CD4-positive, CD25-positive, alpha-beta regulatory T cell (primary cell): Measurements from ENCODE around the gene TNFRSF9. TPM values are rescaled to one million over a fixed set of nuclear protein-coding genes. Genes with fewer than 3 reads are reported as not detected.

ENCODE experiments used
- ATAC-seq, 2 donors: fragments of 150-1000 bp; cut with Tn5 transposase; one replicate each; pipeline ENCODE4 v1.10.0; 2021; ENCODE audit warnings: low read depth in 2 of 2, moderate number of reproducible peaks in 2 of 2, moderate library complexity in 1 of 2
- DNase-seq, 3 donors: peaks; one replicate each; pipeline versions ENCODE4 v3.0.0 to v3.0.0-alpha.2; 2012 to 2022; ENCODE audit warnings: mixed read lengths in 1 of 3
- H3K27ac ChIP-seq: one replicate; pipeline ENCODE4 v1.7.0; 2013; ENCODE audit warnings: mild to moderate bottlenecking, low read length; ENCODE audit not compliant: insufficient read depth, poor library complexity, severe bottlenecking
- H3K27me3 ChIP-seq: one replicate; pipeline ENCODE4 v1.7.0; 2013; ENCODE audit warnings: low read length; ENCODE audit not compliant: control insufficient read depth, insufficient read depth
- H3K36me3 ChIP-seq: one replicate; pipeline ENCODE4 v1.7.0; 2013; ENCODE audit warnings: mild to moderate bottlenecking, low read length, moderate library complexity; ENCODE audit not compliant: control insufficient read depth, insufficient read depth
- H3K4me1 ChIP-seq: 2 replicates; pipeline ENCODE4 v1.7.0; 2013; ENCODE audit warnings: mild to moderate bottlenecking, low read length; ENCODE audit not compliant: insufficient read depth, control insufficient read depth, poor library complexity, severe bottlenecking
- H3K4me3 ChIP-seq: one replicate; pipeline ENCODE4 v1.7.0; 2013; ENCODE audit warnings: low read depth, mild to moderate bottlenecking, low read length, moderate library complexity
- H3K9me3 ChIP-seq, 2 experiments: 1 replicate in 1 of 2; 2 replicates in 1 of 2; pipeline ENCODE4 v1.7.0; 2013; ENCODE audit warnings: low read length in 2 of 2, mild to moderate bottlenecking in 1 of 2, moderate library complexity in 1 of 2; ENCODE audit not compliant: control insufficient read depth in 2 of 2
- H3K27ac Mint-ChIP-seq, 3 donors: one replicate each; pipeline ENCODE4 v1.8.0; 2020 to 2022; ENCODE audit warnings: mild to moderate bottlenecking in 3 of 3, mixed read lengths in 3 of 3, moderate library complexity in 2 of 3
- H3K27me3 Mint-ChIP-seq: one replicate; pipeline ENCODE4 v1.8.0; 2022; ENCODE audit warnings: mild to moderate bottlenecking, mixed read lengths
- H3K36me3 Mint-ChIP-seq: one replicate; pipeline ENCODE4 v1.8.0; 2020; ENCODE audit warnings: mixed read lengths
- H3K4me1 Mint-ChIP-seq, 4 donors: one replicate each; pipeline ENCODE4 v1.8.0; 2020 to 2022; ENCODE audit warnings: mixed read lengths in 4 of 4, mild to moderate bottlenecking in 1 of 4
- H3K4me3 Mint-ChIP-seq, 4 donors: one replicate each; pipeline ENCODE4 v1.8.0; 2020 to 2022; ENCODE audit warnings: mild to moderate bottlenecking in 4 of 4, mixed read lengths in 4 of 4, moderate library complexity in 3 of 4
- H3K9me3 Mint-ChIP-seq, 7 donors: one replicate each; pipeline ENCODE4 v1.8.0; 2020 to 2022; ENCODE audit warnings: mixed read lengths in 7 of 7, mild to moderate bottlenecking in 3 of 7, moderate library complexity in 2 of 7
- polyA plus RNA-seq, 4 donors: library from polyadenylated mRNA; unstranded; fragments of 300-500 nt; fragmentation: Illumina TruSeq; gene quantifications; one replicate each; pipeline ENCODE4 v1.2.3, GENCODE V29; 2021
- total RNA-seq: library from RNA; stranded (reverse); gene quantifications from one replicate; pipeline ENCODE4 v1.2.3, GENCODE V29; 2022

The TNFRSF9 gene
- total and polyA plus RNA-seq, 5 donors from 2014 or later: 10.3 to 35.6 (median 30.9) TPM

DNA sequence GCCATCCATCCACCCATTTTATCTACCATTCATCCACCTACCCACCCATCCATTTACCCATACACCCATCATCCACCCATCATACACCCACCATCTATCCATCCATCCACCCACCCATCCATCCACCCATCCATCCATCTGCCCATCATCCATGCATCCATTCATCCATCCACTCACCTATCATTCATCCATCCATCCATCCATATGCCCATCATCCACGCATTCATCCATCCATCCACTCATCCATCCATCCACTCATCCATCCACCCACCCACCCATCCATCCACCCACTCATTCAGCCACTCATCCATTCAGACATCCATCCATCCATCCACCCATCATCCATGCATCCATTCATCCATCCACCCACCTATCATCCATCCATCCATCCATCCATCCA, 55.9 kb downstream of the TNFRSF9 start:
- Histone ChIP-seq H3K4me1 (no peaks in the 10 kb centered on the region), H3K36me3 (no peaks in the 10 kb centered on the region), H3K27ac (no peak overlapping the region), H3K4me3 (no peak overlapping the region), H3K27me3 (no peaks in the 10 kb centered on the region), H3K9me3 (no peaks in the 10 kb centered on the region)
- ATAC-seq: no peak
- H3K27me3 Mint-ChIP-seq: no peaks in the 10 kb centered on the region
- H3K9me3 Mint-ChIP-seq: peaks cover 0 to 2% (median 0%) of the 10 kb centered on the region in 7 donors
- H3K27ac Mint-ChIP-seq: no peak overlapping the region
- peaks cover 0 to 6% (median 2%) of the 10 kb centered on the region in 4 donors for H3K4me1 Mint-ChIP-seq
- no peak for DNase-seq
- no peaks in the 10 kb centered on the region for H3K36me3 Mint-ChIP-seq
- H3K4me3 Mint-ChIP-seq: no peak overlapping the region

DNA sequence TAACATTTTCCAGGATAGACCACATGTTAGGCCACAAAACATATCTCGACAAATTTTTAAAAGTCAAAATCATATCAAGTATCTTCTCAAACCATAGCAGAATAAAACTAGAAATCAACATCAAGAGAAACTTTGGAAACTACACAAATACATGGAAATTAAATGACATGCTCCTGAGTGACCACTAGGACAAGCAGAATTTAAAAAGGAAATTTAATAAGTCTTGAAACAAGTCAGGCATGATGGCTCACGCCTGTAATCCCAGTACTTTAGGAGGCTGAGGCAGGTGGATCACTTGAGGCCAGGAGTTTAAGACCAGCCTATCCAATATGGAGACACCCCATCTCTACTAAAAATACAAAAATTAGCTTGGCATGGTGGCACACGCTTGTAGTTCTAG, 61.4 kb downstream of the TNFRSF9 start:
- Mint-ChIP-seq H3K4me3 (no peak overlapping the region), H3K27me3 (no peaks in the 10 kb centered on the region), H3K27ac (peak overlapping the region in 1 of 3 donors; percentile 35), H3K4me1 (peaks cover 0 to 7% (median 3%) of the 10 kb centered on the region in 4 donors), H3K36me3 (peaks cover 5% of the 10 kb centered on the region), H3K9me3 (peaks cover 0 to 11% (median 4%) of the 10 kb centered on the region in 7 donors)
- ATAC-seq (no peak), DNase-seq (no peak)
- Histone ChIP-seq H3K4me1 (no peaks in the 10 kb centered on the region), H3K27ac (no peak overlapping the region), H3K9me3 (peaks cover 0 to 7% of the 10 kb centered on the region in 2 experiments), H3K36me3 (no peaks in the 10 kb centered on the region), H3K4me3 (no peak overlapping the region), H3K27me3 (peaks cover 3% of the 10 kb centered on the region)

DNA sequence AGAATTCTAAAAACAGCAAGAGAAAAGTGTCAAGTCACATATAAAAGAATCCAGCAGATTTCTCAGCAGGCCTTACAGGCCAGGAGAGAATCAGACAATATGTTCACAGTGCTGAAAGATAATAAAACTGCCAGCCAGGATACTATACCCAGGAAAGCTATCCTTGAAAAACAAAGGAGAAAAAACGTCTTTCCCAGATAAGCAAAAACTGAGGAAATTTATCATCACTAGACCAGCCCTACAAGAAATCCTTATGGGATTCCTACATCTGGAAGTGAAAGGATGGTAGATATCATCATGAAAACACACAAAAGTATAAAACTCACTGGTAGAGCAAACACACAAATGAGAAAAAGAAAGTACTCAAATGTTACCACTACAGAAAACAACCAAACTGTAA, 62.6 kb downstream of the TNFRSF9 start:
- H3K36me3 ChIP-seq: no peaks in the 10 kb centered on the region
- H3K27me3 ChIP-seq: peaks cover 3% of the 10 kb centered on the region
- Mint-ChIP-seq H3K4me3 (no peak overlapping the region), H3K27me3 (no peaks in the 10 kb centered on the region), H3K9me3 (peaks cover 0 to 11% (median 4%) of the 10 kb centered on the region in 7 donors), H3K36me3 (peaks cover 9% of the 10 kb centered on the region), H3K27ac (peak overlapping the region in 1 of 3 donors; percentile 39), H3K4me1 (peaks cover 0 to 7% (median 4%) of the 10 kb centered on the region in 4 donors)
- peaks cover 0 to 7% of the 10 kb centered on the region in 2 experiments for H3K9me3 ChIP-seq
- H3K4me1 ChIP-seq: no peaks in the 10 kb centered on the region
- H3K27ac ChIP-seq: no peak overlapping the region
- H3K4me3 ChIP-seq: no peak overlapping the region
- ATAC-seq: no peak
- no peak for DNase-seq

DNA sequence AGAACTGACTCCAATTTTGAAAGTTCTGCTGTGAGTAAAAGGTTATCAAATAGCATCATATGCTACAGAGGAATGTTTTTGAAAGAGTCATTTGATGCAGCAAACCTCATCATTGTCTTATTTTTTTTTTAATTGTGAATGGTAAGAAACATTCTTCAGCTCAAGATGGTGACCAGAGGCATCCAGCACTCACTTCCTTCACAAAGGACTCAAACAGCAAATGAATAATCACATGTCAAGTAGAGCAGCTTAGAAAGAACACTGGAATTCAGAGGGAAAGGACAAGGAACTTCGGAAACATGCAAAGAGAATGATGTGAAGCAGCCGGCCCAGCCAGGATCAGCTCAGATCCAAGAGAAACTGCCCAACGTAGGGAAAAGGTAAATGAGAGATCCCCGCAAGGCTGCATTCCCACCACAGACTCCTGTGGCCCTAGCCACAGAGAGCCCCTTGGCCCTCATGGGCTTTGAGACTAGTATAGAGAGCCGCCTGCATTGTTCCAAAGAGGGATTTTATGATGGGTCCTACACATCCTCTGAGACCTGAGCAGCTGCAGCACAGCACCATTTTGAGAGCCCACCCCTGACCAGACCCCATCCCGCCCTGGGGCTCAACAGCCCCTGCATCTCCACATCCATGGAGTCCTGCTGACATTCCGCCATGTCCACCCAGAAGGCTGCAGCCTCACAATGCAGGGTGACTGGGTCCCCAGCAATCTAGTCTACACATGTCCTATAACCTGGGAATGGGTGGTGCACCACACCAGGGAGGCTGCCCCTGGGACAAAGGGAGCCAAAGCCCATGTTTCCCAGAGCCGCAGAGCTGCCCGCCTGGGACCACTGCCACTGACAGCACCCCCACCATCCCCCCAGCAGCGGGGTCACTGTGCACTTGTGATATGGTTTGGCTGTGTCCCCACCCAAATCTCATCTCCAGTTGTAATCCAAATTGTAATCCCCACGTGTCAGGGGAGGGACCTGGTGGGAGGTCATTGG, 66.5 kb downstream of the TNFRSF9 start:
- H3K4me1 Mint-ChIP-seq: peaks cover 0 to 7% (median 3%) of the 10 kb centered on the region in 4 donors
- Histone ChIP-seq H3K27me3 (peaks cover 3% of the 10 kb centered on the region), H3K36me3 (no peaks in the 10 kb centered on the region), H3K4me1 (no peaks in the 10 kb centered on the region), H3K9me3 (peaks cover 0 to 7% of the 10 kb centered on the region in 2 experiments), H3K27ac (no peak overlapping the region), H3K4me3 (no peak overlapping the region)
- peaks cover 0 to 11% (median 4%) of the 10 kb centered on the region in 7 donors for H3K9me3 Mint-ChIP-seq
- no peak for DNase-seq
- no peaks in the 10 kb centered on the region for H3K27me3 Mint-ChIP-seq
- peak overlapping the region in 1 of 3 donors; percentile 79 for H3K27ac Mint-ChIP-seq
- ATAC-seq: no peak
- H3K36me3 Mint-ChIP-seq: peaks cover 9% of the 10 kb centered on the region
- no peak overlapping the region for H3K4me3 Mint-ChIP-seq

DNA sequence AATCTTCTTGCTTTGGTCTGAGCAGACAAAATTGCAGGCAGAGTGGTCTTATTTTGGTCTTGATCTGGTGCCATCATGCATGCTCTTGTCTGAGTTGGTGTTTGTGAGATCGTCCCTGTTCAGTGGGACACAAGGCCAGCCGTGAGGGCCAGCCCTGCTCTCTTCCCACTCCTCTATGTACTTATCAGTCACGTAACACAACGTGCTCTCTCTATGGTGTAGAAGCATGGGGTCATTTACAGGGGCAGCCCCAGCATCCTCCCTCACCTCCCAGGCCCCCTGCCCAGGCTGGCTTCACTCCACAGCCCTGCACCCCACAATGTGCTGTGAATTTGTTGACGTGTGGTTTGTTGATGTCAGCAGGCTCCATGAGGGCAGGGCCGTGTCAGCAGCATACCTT, 69.5 kb downstream of the TNFRSF9 start:
- Histone ChIP-seq H3K4me3 (no peak overlapping the region), H3K9me3 (no peaks in the 10 kb centered on the region), H3K27ac (no peak overlapping the region), H3K36me3 (no peaks in the 10 kb centered on the region), H3K27me3 (no peaks in the 10 kb centered on the region), H3K4me1 (no peaks in the 10 kb centered on the region)
- Mint-ChIP-seq H3K4me3 (no peak overlapping the region), H3K9me3 (no peaks in the 10 kb centered on the region), H3K27me3 (no peaks in the 10 kb centered on the region), H3K27ac (no peak overlapping the region), H3K36me3 (peaks cover 3% of the 10 kb centered on the region), H3K4me1 (peaks cover 0 to 2% (median 0%) of the 10 kb centered on the region in 4 donors)
- ATAC-seq: no peak
- DNase-seq: no peak

DNA sequence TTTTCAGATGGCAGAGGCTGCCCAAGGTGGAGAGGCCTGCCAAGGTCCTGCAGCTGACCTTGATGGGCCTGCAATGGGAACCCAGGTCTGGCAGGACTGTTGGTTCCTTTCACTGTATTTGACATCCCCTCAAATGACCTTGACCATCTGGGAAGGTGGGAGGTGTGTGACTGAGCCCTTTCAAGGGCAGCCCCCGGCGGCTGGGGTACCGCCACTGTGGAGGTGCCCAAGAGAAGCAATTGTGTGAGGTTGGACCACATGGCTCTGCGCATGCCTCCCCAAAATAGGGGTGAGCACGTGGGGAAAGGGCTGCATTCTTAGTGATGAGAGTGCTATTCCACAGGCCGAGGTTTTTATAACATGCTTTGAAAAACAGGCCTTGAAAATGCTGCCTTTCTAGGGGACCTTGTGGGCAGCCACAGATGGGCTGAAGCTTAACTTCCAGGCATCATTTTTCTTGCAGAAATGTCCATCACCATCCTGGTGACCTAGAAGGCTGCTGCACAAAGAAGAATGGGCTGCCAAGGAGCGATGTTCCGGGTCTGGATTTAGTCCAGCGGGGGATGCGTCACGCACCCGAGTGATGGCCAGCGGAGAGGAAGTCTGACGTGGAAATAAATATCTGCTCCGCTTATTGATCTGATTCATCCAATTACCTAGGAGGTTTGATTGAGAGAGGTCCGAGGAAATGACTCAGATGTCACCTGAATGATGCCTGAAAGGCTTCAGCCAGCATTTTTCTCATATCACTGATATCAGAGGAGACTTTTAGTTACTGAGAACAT, 71.3 kb downstream of the TNFRSF9 start:
- Mint-ChIP-seq H3K4me3 (no peak overlapping the region), H3K9me3 (no peaks in the 10 kb centered on the region), H3K4me1 (peaks cover 0 to 2% (median 0%) of the 10 kb centered on the region in 4 donors), H3K27me3 (no peaks in the 10 kb centered on the region), H3K27ac (peak overlapping the region in 1 of 3 donors; percentile 21), H3K36me3 (peaks cover 3% of the 10 kb centered on the region)
- Histone ChIP-seq H3K9me3 (no peaks in the 10 kb centered on the region), H3K36me3 (peaks cover 1% of the 10 kb centered on the region), H3K27me3 (no peaks in the 10 kb centered on the region), H3K4me3 (no peak overlapping the region), H3K4me1 (no peaks in the 10 kb centered on the region), H3K27ac (no peak overlapping the region)
- ATAC-seq (no peak), DNase-seq (no peak)

DNA sequence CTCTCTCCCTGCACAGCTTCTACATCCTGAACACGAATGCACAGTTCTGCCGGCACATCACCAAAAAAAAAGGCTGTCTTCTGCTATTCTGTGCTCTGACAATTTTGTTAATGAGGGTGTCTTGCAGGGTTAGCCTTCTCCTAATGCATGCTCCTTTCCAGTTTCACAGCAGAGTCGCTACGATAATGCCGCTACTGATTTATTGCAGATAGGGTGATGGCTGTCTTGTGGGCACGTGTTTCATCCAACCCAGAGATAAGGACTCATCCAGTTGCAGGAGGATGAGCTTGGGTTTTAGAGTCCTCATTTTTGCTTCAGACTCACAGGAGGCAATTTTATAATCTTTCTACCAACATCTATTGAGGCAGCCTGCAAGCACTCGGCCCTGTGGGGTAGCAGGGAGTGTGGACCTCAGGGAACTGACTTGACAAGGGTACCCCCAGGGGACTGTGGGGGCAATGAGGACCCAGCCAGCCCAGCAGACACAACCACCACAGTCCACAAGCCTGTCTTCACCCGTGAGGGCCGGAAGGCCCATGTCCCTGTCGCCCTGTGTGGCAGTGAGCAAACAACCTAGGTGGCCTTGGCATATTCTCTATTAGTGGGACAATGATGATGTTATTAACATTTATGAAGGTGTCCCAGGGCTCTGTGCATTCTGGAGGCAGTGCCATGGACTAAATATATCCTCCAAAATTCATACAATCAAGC, 72.4 kb downstream of the TNFRSF9 start:
- DNase-seq: no peak
- no peaks in the 10 kb centered on the region for H3K27me3 ChIP-seq
- Mint-ChIP-seq H3K4me3 (no peak overlapping the region), H3K27me3 (no peaks in the 10 kb centered on the region), H3K27ac (peak overlapping the region in 1 of 3 donors; percentile 79), H3K9me3 (no peaks in the 10 kb centered on the region), H3K36me3 (peaks cover 1% of the 10 kb centered on the region), H3K4me1 (no peaks in the 10 kb centered on the region)
- H3K27ac ChIP-seq: no peak overlapping the region
- no peak overlapping the region for H3K4me3 ChIP-seq
- H3K9me3 ChIP-seq: no peaks in the 10 kb centered on the region
- no peak for ATAC-seq
- peaks cover 5% of the 10 kb centered on the region for H3K36me3 ChIP-seq
- H3K4me1 ChIP-seq: no peaks in the 10 kb centered on the region
